Large intestine (tissue), 3 donors: ENCODE results near the gene COQ10B. TPM values are rescaled to one million over a fixed set of nuclear protein-coding genes. Genes with fewer than 3 reads are reported as not detected.
"Not testable (repeated sequence)": the region's sequence is repeated elsewhere in the genome, so short reads cannot be mapped to it uniquely, and the experiment has no call there.

Experiments
- DNase-seq, 2 donors: peaks; one replicate each; pipeline versions ENCODE4 v3.0.0 to v3.0.0-alpha.2; 2013
- H3K27ac ChIP-seq: one replicate; pipeline ENCODE4 v1.5.1; 2013; ENCODE audit warnings: low read length
- H3K27me3 ChIP-seq: 2 replicates; pipeline ENCODE4 v1.6.1; 2013; ENCODE audit warnings: low read length; ENCODE audit not compliant: control insufficient read depth, insufficient read depth
- H3K36me3 ChIP-seq: 2 replicates; pipeline ENCODE4 v1.6.1; 2013; ENCODE audit warnings: low read length; ENCODE audit not compliant: control insufficient read depth, insufficient read depth
- H3K4me1 ChIP-seq: one replicate; pipeline ENCODE4 v1.6.1; 2013; ENCODE audit warnings: low read length; ENCODE audit not compliant: control insufficient read depth, insufficient read depth
- H3K4me3 ChIP-seq: one replicate; pipeline ENCODE4 v1.5.1; 2013; ENCODE audit warnings: low read length
- H3K9me3 ChIP-seq: one replicate; pipeline ENCODE4 v1.6.1; 2013; ENCODE audit warnings: mild to moderate bottlenecking, low read depth, low read length, moderate library complexity; ENCODE audit not compliant: control insufficient read depth
- WGBS: methylation state at CpG from one replicate; pipeline ENCODE4 v1.1.5; 2013; ENCODE audit warnings: low lambda C conversion rate; ENCODE audit not compliant: insufficient coverage; 5-methylcytosine and 5-hydroxymethylcytosine counted together
- polyA plus RNA-seq: library from polyadenylated mRNA; unstranded; fragments of 120-200 nt; gene quantifications from one replicate; pipeline ENCODE4 v1.2.1, GENCODE V29; 2013

The COQ10B gene
- polyA plus RNA-seq, 1 donor: 15.2 TPM

DNA sequence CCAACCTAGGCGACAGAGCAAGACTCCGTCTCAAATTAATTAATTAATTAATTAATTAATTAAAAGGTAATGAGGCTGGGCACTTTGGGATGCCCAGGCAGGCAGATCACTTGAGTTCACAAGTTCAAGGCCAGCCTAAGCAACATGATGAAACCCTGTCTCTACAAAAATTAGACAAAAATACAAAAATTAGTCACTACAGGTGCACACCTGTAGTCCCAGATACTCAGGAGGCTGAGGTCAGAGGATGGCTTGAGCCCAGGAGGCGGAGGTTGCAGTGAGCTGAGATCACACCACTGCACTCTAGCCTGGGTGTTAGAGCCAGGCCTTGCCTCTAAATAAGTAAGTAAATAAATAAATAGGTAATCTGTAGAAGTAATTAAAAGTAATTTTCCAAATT, 25.4 kb upstream of the COQ10B start:
- no peaks in the 10 kb centered on the region for H3K27me3 ChIP-seq
- H3K9me3 ChIP-seq: no peaks in the 10 kb centered on the region
- no peak overlapping the region for H3K4me3 ChIP-seq
- peaks cover 16% of the 10 kb centered on the region for H3K36me3 ChIP-seq
- WGBS: 100% methylated on average over 2 of the region's 3 CpGs
- H3K27ac ChIP-seq: no peak overlapping the region
- no peak for DNase-seq
- H3K4me1 ChIP-seq: peaks cover 8% of the 10 kb centered on the region

- Histone ChIP-seq H3K36me3 (peaks cover 9% of the 10 kb centered on the region), H3K9me3 (no peaks in the 10 kb centered on the region), H3K4me1 (peaks cover 14% of the 10 kb centered on the region), H3K27ac (no peak overlapping the region), H3K27me3 (no peaks in the 10 kb centered on the region), H3K4me3 (no peak overlapping the region)
- WGBS: 100% methylated on average over 1 of the region's 6 CpGs
- no peak for DNase-seq
These were observed 21.5 kb upstream of the COQ10B start for GRCh38 chr2:197431858-197432257.

DNA sequence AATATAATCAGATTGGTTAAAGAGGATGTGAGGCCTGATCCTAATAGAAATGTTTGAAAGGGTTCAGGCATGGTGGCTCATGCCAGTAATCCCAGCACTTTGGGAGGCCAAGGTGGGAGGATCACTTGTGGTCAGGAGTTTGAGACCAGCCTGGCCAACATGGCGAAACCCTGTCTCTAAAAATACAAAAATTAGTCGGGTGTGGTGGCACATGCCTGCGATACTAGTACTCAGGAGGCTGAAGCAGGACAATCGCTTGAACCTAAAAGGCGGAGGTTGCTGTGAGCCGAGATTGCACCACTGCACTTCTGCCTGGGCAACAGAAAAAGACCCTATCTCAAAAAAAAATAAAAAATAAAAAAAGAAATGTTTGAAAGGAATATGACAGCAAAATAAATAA, 20.8 kb upstream of the COQ10B start:
- DNase-seq, H3K4me3 ChIP-seq, H3K27me3 ChIP-seq, H3K9me3 ChIP-seq, H3K27ac ChIP-seq, H3K36me3 ChIP-seq: not testable (repeated sequence)
- peaks cover 14% of the 10 kb centered on the region for H3K4me1 ChIP-seq
- WGBS: 50% methylated on average over 2 of the region's 6 CpGs

DNA sequence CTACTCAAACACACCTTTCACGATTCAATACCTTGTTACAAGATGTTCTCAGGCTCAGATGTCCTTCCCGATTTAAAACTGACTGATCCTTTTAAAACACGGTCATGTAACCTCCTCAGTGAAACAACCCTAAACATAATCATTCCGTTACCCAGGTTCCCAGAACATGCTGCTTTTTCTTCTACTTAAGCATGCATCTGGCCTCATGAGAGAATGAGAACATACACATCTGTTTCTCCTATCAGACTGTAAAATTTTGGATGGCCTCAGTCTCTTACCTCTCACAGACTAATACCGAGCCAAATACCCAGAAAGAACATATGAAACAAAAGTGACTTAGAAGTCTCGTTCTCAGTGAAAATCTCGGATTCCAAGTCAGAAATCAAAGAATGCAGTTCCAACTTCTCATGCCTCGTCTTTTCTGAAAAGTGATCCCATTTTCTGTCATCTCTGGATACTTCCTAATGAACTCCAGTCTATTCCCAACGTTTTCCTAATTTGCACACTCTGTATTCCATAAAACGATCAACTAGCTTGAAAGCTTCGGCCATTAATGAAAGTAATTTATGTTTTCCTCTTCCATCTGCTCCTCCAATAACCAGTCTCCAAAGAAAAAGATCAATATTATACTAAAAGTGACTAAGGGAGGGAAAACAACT, 19.4 kb upstream of the COQ10B start:
- no peaks in the 10 kb centered on the region for H3K9me3 ChIP-seq
- H3K4me1 ChIP-seq: peaks cover 14% of the 10 kb centered on the region
- peak in 1 of 2 donors; percentile 23 for DNase-seq
- no peaks in the 10 kb centered on the region for H3K27me3 ChIP-seq
- H3K4me3 ChIP-seq: peak overlapping the region; percentile 83
- WGBS: 0% methylated on average over 3 of the region's 11 CpGs
- H3K27ac ChIP-seq: peak overlapping the region; percentile 96
- H3K36me3 ChIP-seq: peaks cover 5% of the 10 kb centered on the region

DNA sequence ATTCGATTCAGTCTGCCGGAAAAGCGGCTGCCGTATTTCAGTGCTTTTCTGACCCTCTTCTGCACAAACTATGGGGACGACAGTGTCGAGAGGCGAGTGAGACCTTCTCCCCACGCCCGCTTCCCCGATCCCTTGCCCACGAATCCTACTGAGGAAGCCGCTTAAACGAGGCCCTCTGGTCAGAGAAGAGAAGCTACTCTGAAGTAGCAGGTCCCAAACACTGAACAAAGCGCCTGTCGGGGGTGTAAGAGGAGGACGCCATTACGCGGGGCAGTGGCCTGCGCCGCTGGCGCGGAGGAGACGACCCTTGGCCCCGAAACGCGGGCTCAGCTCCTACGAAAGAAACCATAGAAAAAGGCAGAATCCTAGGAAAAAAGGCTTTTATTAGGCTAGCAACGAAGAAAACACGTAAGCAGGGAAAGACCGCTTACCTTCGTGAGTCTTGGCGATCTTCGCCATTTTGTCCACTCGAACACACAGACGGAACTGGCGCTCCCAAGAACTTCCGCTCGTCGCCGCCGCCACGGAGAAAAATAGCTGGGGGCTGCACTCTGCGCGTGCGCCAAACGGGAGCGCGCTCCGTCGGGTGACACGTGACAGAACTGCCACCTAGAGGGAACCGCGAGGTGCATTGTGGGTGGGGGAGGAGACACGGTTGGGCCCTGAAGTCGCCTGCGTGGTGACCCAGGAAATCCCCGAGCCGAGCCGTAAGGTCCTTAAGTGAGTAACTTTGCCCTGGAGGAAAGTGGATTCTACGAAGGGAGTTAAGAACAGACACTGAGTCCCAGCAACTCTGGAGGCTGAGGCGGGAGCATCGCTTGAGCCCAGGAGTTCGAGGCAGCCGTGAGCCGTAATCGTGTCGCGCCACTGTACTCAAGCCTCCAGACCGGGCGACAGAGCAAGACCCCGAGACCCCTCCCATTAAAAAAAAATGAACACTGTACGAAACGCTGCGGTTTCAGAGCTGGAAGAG, 18.5 kb upstream of the COQ10B start, which contains the start of gene SF3B1:
SF3B1 (minus strand) TSS at position 488 of the 973 bp plus-strand sequence; CDS start at position 459, 29 bp downstream.
- H3K9me3 ChIP-seq: no peaks in the 10 kb centered on the region
- H3K36me3 ChIP-seq: no peaks in the 10 kb centered on the region
- no peaks in the 10 kb centered on the region for H3K27me3 ChIP-seq
- WGBS: no CpG with 5 or more reads among the region's 74 CpGs
- peak within 1 kb of the TSS; percentile 96 for H3K27ac ChIP-seq
- peak; percentile 99 for DNase-seq
- H3K4me3 ChIP-seq: peak within 1 kb of the TSS; percentile 83
- H3K4me1 ChIP-seq: peaks cover 14% of the 10 kb centered on the region

DNA sequence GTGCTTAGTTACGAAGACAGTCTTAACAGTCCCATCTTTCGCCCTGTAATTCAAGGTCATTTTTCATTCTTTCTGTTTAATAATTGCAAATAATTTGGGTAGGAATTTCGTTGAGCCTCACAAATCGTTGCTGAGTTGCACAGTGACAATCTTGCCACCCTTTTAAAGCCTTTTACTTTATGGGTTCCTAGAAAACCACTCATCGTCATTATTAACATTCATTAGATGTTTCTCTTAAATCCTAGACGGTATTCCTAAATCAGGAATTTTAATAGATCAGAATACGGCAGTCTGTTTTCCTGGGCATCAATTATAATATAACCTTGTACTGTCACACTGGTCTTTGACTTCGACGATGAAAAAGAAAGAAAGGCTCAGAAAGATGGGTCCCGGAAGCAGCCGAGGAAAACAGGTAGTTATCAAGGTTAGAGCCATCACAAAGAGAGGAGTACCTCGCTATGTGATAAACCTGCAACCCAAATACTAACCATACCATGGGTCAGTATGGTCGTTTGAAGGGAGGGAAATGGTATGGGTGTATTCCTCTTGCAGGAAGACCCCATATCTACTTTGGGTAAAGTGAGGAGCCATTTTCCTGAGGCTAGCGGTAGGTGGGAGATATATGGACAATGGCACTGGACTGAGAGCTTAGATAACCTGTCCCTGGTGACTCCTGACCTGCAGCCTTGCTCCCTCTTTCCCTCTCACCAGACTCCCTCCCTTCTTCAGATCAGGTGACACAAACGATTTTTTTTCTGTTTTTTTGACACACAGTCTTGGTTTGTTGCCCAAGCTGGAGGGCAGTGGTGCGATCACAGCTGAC, 17.5 kb upstream of the COQ10B start:
- peaks cover 14% of the 10 kb centered on the region for H3K4me1 ChIP-seq
- peak overlapping the region; percentile 96 for H3K27ac ChIP-seq
- H3K4me3 ChIP-seq: peak overlapping the region; percentile 83
- H3K9me3 ChIP-seq: no peaks in the 10 kb centered on the region
- DNase-seq: peak in 1 of 2 donors; percentile 66
- WGBS: 0% methylated on average over 3 of the region's 16 CpGs
- H3K27me3 ChIP-seq: no peaks in the 10 kb centered on the region
- H3K36me3 ChIP-seq: no peaks in the 10 kb centered on the region

DNA sequence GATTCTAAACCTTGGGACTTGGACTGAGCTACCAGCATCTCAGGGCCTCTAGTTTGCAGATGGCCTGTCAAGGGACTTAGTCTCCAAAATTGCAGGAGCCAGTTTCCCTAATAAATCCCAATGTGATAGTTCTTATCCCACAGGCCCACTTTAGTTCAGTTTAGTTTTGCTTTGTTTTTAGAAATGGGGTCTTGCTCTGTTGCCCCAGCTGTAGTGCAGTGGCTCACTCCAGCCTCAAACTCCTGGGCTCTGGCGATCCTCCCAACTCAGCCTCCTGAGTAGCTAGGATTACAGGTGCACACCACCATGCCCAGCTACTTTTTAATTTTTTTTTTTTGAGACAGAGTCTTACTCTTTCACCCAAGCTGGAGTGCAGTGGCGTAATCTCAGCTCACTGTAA, 16.0 kb upstream of the COQ10B start:
- H3K27me3 ChIP-seq: no peaks in the 10 kb centered on the region
- no CpG with 5 or more reads among the region's 2 CpGs for WGBS
- H3K4me1 ChIP-seq: peaks cover 8% of the 10 kb centered on the region
- no peak overlapping the region for H3K4me3 ChIP-seq
- no peak overlapping the region for H3K27ac ChIP-seq
- DNase-seq: no peak
- no peaks in the 10 kb centered on the region for H3K36me3 ChIP-seq
- H3K9me3 ChIP-seq: no peaks in the 10 kb centered on the region

- Histone ChIP-seq H3K36me3 (no peaks in the 10 kb centered on the region), H3K4me3 (no peak overlapping the region), H3K4me1 (no peaks in the 10 kb centered on the region), H3K9me3 (no peaks in the 10 kb centered on the region), H3K27me3 (no peaks in the 10 kb centered on the region), H3K27ac (no peak overlapping the region)
- WGBS: no CpG with 5 or more reads among the region's 5 CpGs
- DNase-seq: no peak
These were observed 10.5 kb upstream of the COQ10B start for GRCh38 chr2:197442857-197443256.

- no CpG with 5 or more reads among the region's 1 CpG for WGBS
- Histone ChIP-seq H3K27ac (no peak overlapping the region), H3K4me1 (no peaks in the 10 kb centered on the region), H3K27me3 (no peaks in the 10 kb centered on the region), H3K36me3 (no peaks in the 10 kb centered on the region), H3K9me3 (peaks cover 4% of the 10 kb centered on the region), H3K4me3 (no peak overlapping the region)
- DNase-seq: no peak
These were observed 7.6 kb upstream of the COQ10B start for GRCh38 chr2:197445746-197446145.

GRCh38 chr2:197446844-197447243, 6.5 kb upstream of the COQ10B start:
- H3K27me3 ChIP-seq: no peaks in the 10 kb centered on the region
- no peak overlapping the region for H3K27ac ChIP-seq
- DNase-seq: no peak
- H3K4me3 ChIP-seq: no peak overlapping the region
- H3K9me3 ChIP-seq: peaks cover 4% of the 10 kb centered on the region
- no peaks in the 10 kb centered on the region for H3K4me1 ChIP-seq
- no peaks in the 10 kb centered on the region for H3K36me3 ChIP-seq
